ENCODE measurements around the gene CHST12. TPM values are rescaled to one million over a fixed set of nuclear protein-coding genes. Genes with fewer than 3 reads are reported as not detected.
"Not testable (repeated sequence)": the region's sequence is repeated elsewhere in the genome, so short reads cannot be mapped to it uniquely, and the experiment has no call there.

CHST12 gene
- total RNA-seq, 1 experiment from 2014 or later = 17.7 TPM

- DNase-seq (ENCODE audit: low read depth) = no peak
These were observed 56.8 kb downstream of the CHST12 start for GRCh38 chr7:2460188-2460587.

GRCh38 chr7:2460641-2461040 is 57.2 kb downstream of the CHST12 start:
- no peak for DNase-seq (ENCODE audit: low read depth)

GRCh38 chr7:2461268-2462026 is 58.0 kb downstream of the CHST12 start:
- no peak for DNase-seq (ENCODE audit: low read depth)

GRCh38 chr7:2462731-2463130 is 59.3 kb downstream of the CHST12 start:
- DNase-seq (ENCODE audit: low read depth) = no peak

- DNase-seq (ENCODE audit: low read depth) = no peak
These were observed 62.5 kb downstream of the CHST12 start for GRCh38 chr7:2465928-2466327.

GRCh38 chr7:2466675-2467074 is 63.3 kb downstream of the CHST12 start:
- no peak for DNase-seq (ENCODE audit: low read depth)

- no peak for DNase-seq (ENCODE audit: low read depth)
These were observed 64.8 kb downstream of the CHST12 start for GRCh38 chr7:2468227-2468626.

GRCh38 chr7:2469460-2470203 is 66.2 kb downstream of the CHST12 start:
- not testable (repeated sequence) for DNase-seq (ENCODE audit: low read depth)

- no peak for DNase-seq (ENCODE audit: low read depth)
These were observed 67.0 kb downstream of the CHST12 start for GRCh38 chr7:2470204-2471021.

- DNase-seq (ENCODE audit: low read depth) = peak; percentile 64
These were observed 67.6 kb downstream of the CHST12 start for GRCh38 chr7:2471022-2471329.

- DNase-seq (ENCODE audit: low read depth) = peak; percentile 54
These were observed 68.0 kb downstream of the CHST12 start for GRCh38 chr7:2471396-2471795.

- no peak for DNase-seq (ENCODE audit: low read depth)
These were observed 69.3 kb downstream of the CHST12 start for GRCh38 chr7:2472739-2473138.

GRCh38 chr7:2473496-2474180 is 70.2 kb downstream of the CHST12 start:
- no peak for DNase-seq (ENCODE audit: low read depth)

- DNase-seq (ENCODE audit: low read depth) = no peak
These were observed 70.8 kb downstream of the CHST12 start for GRCh38 chr7:2474224-2474623.

GRCh38 chr7:2474813-2475677 is 71.6 kb downstream of the CHST12 start:
- no peak for DNase-seq (ENCODE audit: low read depth)

- DNase-seq (ENCODE audit: low read depth) = no peak
These were observed 72.2 kb downstream of the CHST12 start for GRCh38 chr7:2475678-2476015.

- no peak for DNase-seq (ENCODE audit: low read depth)
These were observed 72.9 kb downstream of the CHST12 start, which contains the start of gene GRIFIN for GRCh38 chr7:2476298-2476697. Gene GRIFIN (minus strand): TSS chr7:2476398. CDS start chr7:2476383, 15 bp downstream.

- DNase-seq (ENCODE audit: low read depth) = no peak
These were observed 73.5 kb downstream of the CHST12 start for GRCh38 chr7:2476776-2477446.

GRCh38 chr7:2477447-2478398 is 74.3 kb downstream of the CHST12 start:
- peak; percentile 65 for DNase-seq (ENCODE audit: low read depth)
